Fibroblast of the aortic adventitia (primary cell): ENCODE results near the gene MCRS1. TPM values are rescaled to one million over a fixed set of nuclear protein-coding genes. Genes with fewer than 3 reads are reported as not detected.

Experiments
- DNase-seq: peaks from one replicate; pipeline ENCODE4 v3.0.0-alpha.2; 2010; ENCODE audit warnings: low read depth
- H3K4me3 ChIP-seq: 2 replicates; pipeline ENCODE4 v1.5.1; 2011; ENCODE audit warnings: low read depth, mild to moderate bottlenecking, control low read depth, low read length, moderate library complexity
- CTCF ChIP-seq: IDR thresholded peaks from 2 replicates; pipeline ENCODE4 v1.5.1; 2011; ENCODE audit warnings: mild to moderate bottlenecking, low read length, control low read depth, inconsistent platforms; ENCODE audit not compliant: insufficient read depth
- total RNA-seq: library from RNA; depleted of rRNA; stranded (reverse); fragments of >200 nt; gene quantifications from 2 replicates; pipeline ENCODE4 v1.2.3, GENCODE V29; 2012; ENCODE audit warnings: low replicate concordance

Gene MCRS1
- total RNA-seq, 1 donor = 45.5 TPM

GRCh38 chr12:49588281-49588680, 20.3 kb upstream of the MCRS1 start:
- no peak for DNase-seq
- no peak overlapping the region for H3K4me3 ChIP-seq
- TF ChIP-seq CTCF = no peak

GRCh38 chr12:49587174-49587908, 19.4 kb upstream of the MCRS1 start:
- H3K4me3 ChIP-seq = no peak overlapping the region
- TF ChIP-seq CTCF = no peak
- no peak for DNase-seq

- no peak for TF ChIP-seq CTCF
- DNase-seq = no peak
- H3K4me3 ChIP-seq = no peak overlapping the region
Observed at GRCh38 chr12:49585477-49586459, 17.8 kb upstream of the MCRS1 start.

GRCh38 chr12:49584591-49584990, 16.6 kb upstream of the MCRS1 start:
- no peak overlapping the region for H3K4me3 ChIP-seq
- no peak for DNase-seq
- no peak for TF ChIP-seq CTCF

- peak; percentile 70 for DNase-seq
Observed at GRCh38 chr12:49583366-49584094, 15.6 kb upstream of the MCRS1 start.

More at GRCh38 chr12:49583366-49584094, 15.6 kb upstream of the MCRS1 start:
- no peak overlapping the region for H3K4me3 ChIP-seq
- no peak for TF ChIP-seq CTCF
